HepG2 (cell line): ENCODE data around the gene LLGL1. TPM values are rescaled to one million over a fixed set of nuclear protein-coding genes. Genes with fewer than 3 reads are reported as not detected.

Experiments used
- ATAC-seq: fragments of 200-7000 bp; cut with Tn5 transposase; 3 replicates; pipeline ENCODE4 v1.9.1; 2020; ENCODE audit warnings: mild to moderate bottlenecking, moderate library complexity
- BruUV-seq: library from RNA; stranded (reverse); fragments of 400-500 nt; replicated peaks from 2 replicates; lab custom pipeline; 2021; lab: Mats Ljungman, UMichigan
- CTCF ChIA-PET: fragments of 300-600 bp; formaldehyde crosslinking; extraction: SDS; loops from one replicate; lab custom pipeline; 2021; ENCODE audit warnings: low total read pairs, inconsistent platforms, low intra/inter-chr PET ratio; lab: Yijun Ruan, JAX
- POLR2A ChIA-PET: fragments of 350-600 bp; sonication (Branson Sonifier 250); formaldehyde crosslinking; loops from one replicate; lab custom pipeline; 2020; ENCODE audit warnings: antibody characterized with exemption, inconsistent platforms; lab: Yijun Ruan, JAX
- DNase-seq: peaks from one replicate; pipeline ENCODE4 v3.0.0-alpha.2; 2015; ENCODE audit warnings: low spot score
- FAIRE-seq: peaks from 3 replicates; lab custom pipeline; 2011; peaks lifted over from hg19 to GRCh38; lab: Jason Lieb, UNC
- H2AFZ ChIP-seq: one replicate; pipeline ENCODE4 v1.6.1; 2011; ENCODE audit warnings: low read length, inconsistent platforms
- H3K27ac ChIP-seq: fragments of 300-600 bp; 3 replicates; pipeline ENCODE4 v1.8.0; 2011; ENCODE audit warnings: mixed run types, mild to moderate bottlenecking, mixed read lengths, low read length, inconsistent platforms; ENCODE audit not compliant: insufficient read depth; ENCODE audit errors: extremely low read length
- H3K27me3 ChIP-seq, 2 experiments: fragments of 200-600 bp in 1 of 2; 2 replicates in 1 of 2; 3 replicates in 1 of 2; pipeline versions ENCODE4 v1.6.0 to v1.8.0; 2011; ENCODE audit warnings: low read length in 2 of 2, mild to moderate bottlenecking in 2 of 2, moderate library complexity in 2 of 2, inconsistent platforms in 1 of 2; ENCODE audit not compliant: insufficient read depth in 2 of 2, control insufficient read depth in 1 of 2
- H3K36me3 ChIP-seq, 2 experiments: fragments of 200-600 bp in 1 of 2; replicated peaks in 1 of 2; 2 replicates in 1 of 2; 3 replicates in 1 of 2; pipeline versions ENCODE4 v1.5.1 to v1.8.0; 2011; ENCODE audit warnings: low read length in 2 of 2, inconsistent platforms in 1 of 2; ENCODE audit not compliant: insufficient read depth in 2 of 2, control insufficient read depth in 1 of 2
- H3K4me1 ChIP-seq: 2 replicates; pipeline ENCODE4 v1.5.1; 2012; ENCODE audit warnings: low read length, inconsistent platforms; ENCODE audit not compliant: insufficient read depth
- H3K4me2 ChIP-seq: 2 replicates; pipeline ENCODE4 v1.6.0; 2011; ENCODE audit warnings: low read depth, low read length, inconsistent platforms
- H3K4me3 ChIP-seq, 3 experiments: fragments of 200-600 bp in 1 of 3; sonication (generic), shearing (Covaris generic) in 1 of 3; replicated peaks in 1 of 3; 2 replicates each; pipeline ENCODE4 v1.5.1; 2011 to 2016; ENCODE audit warnings: low read length in 3 of 3, inconsistent platforms in 2 of 3, low read depth in 2 of 3, mild to moderate bottlenecking in 2 of 3, control low read depth in 1 of 3, mixed read lengths in 1 of 3; ENCODE audit not compliant: insufficient read depth in 1 of 3
- H3K79me2 ChIP-seq: one replicate; pipeline ENCODE4 v1.6.1; 2011; ENCODE audit warnings: low read length, inconsistent platforms; ENCODE audit not compliant: insufficient read depth
- H3K9ac ChIP-seq: 2 replicates; pipeline ENCODE4 v1.6.0; 2011; ENCODE audit warnings: mild to moderate bottlenecking, low read depth, low read length, inconsistent platforms; ENCODE audit not compliant: insufficient read depth
- H3K9me3 ChIP-seq: 2 replicates; pipeline ENCODE4 v1.5.1; 2012; ENCODE audit warnings: mild to moderate bottlenecking, low read length
- H4K20me1 ChIP-seq: 2 replicates; pipeline ENCODE4 v1.6.0; 2011; ENCODE audit warnings: inconsistent platforms, mild to moderate bottlenecking, low read length, moderate library complexity; ENCODE audit not compliant: insufficient read depth
- AGO2 ChIP-seq: fragments of 200-400 bp; formaldehyde crosslinking; optimal IDR thresholded peaks from 2 replicates; pipeline ENCODE3; 2017; ENCODE audit warnings: mild to moderate bottlenecking, low read depth, low read length, moderate library complexity
- HOXA7 ChIP-seq: sonication (generic); formaldehyde crosslinking; IDR thresholded peaks from 2 replicates; pipeline ENCODE4 v1.8.1; 2022; ENCODE audit warnings: mild to moderate bottlenecking, missing genetic modification reagents, moderate library complexity
- RBFOX2 ChIP-seq: fragments of 200-400 bp; formaldehyde crosslinking; IDR thresholded peaks from 2 replicates; pipeline ENCODE4 v1.6.1; 2017; ENCODE audit warnings: low read depth, mild to moderate bottlenecking, low read length
- ZNF768 ChIP-seq: sonication (generic); formaldehyde crosslinking; IDR thresholded peaks from 2 replicates; pipeline ENCODE4 v1.4.0; 2020; ENCODE audit warnings: missing genetic modification reagents
- WGBS: methylation state at CpG from one replicate; pipeline ENCODE4 v1.1.6; 2017; ENCODE audit warnings: low lambda C conversion rate; 5-methylcytosine and 5-hydroxymethylcytosine counted together
- in situ Hi-C: cut with HindIII; loops from 2 replicates; pipeline ENCODE4 v1.10.0; 2017; ENCODE audit warnings: low pct_unique_long_range_greater_than_20kb; ENCODE audit not compliant: extremely low pct_ligation_motif_present
- intact Hi-C: fragments of 100-400 bp; cut with micrococcal nuclease; formaldehyde crosslinking; loops from one replicate; pipeline ENCODE4 v1.10.0; 2022; ENCODE audit not compliant: unreplicated experiment
- polyA plus RNA-seq, 8 experiments: library from polyadenylated mRNA; depleted of rRNA in 3 of 8; stranded (reverse) in 7 of 8; unstranded in 1 of 8; fragments of >200 nt; fragmentation: Illumina TruSeq in 4 of 8; extraction: Trizol in 4 of 8; gene quantifications; 2 replicates each; pipeline versions ENCODE4 v1.2.1 to v1.2.3, GENCODE V29; 2011 to 2016; ENCODE audit warnings: low read depth in 4 of 8, missing spikeins in 1 of 8, mixed read lengths in 1 of 8; ENCODE audit not compliant: insufficient read depth in 1 of 8
- total RNA-seq, 5 experiments: library from RNA; depleted of rRNA; stranded (reverse); fragments of >200 nt; fragmentation: Illumina TruSeq; extraction: Trizol; gene quantifications; 2 replicates each; pipeline ENCODE4 v1.2.3, GENCODE V29; 2016; ENCODE audit warnings: low read depth in 1 of 5
- TF ChIP-seq, protein P1 (sequence below): sonication (generic); formaldehyde crosslinking; IDR thresholded peaks from 2 replicates; pipeline ENCODE4 v1.4.0; 2020; ENCODE audit warnings: missing genetic modification reagents, borderline replicate concordance

The LLGL1 gene
- total and polyA plus RNA-seq, 2 of the 13 experiments (the other 11 are each of a cell fraction or from before 2014, with no cell fraction given), result 15.0 to 15.3 TPM

DNA sequence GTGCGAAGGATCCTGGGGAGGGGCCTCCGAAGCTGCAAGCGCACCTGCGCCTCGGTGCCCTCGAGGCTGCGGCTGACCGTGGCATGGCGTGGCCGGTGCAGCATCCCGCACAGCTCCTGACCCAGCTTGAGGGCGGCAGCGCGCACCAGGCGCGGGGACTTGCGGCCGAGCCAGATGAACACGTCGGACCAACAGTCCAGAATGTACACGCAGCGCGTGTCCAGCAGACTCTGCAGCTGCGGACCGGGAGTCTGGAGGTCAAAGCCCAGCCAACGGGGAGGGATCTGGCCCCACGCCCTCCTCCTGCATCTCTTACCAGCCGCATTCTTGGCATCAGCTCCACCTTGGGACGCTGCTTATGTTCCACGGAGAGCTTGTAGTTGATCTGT is 22.2 kb downstream of the LLGL1 start:
- CTCF ChIA-PET, result interaction anchor here (1.0 to 1.1 kb wide), 2 partner anchors 71 to 131 kb away, joined by 3 read pairs; partner anchors contain the start of gene EVPLL
- intact Hi-C loops, result no loop called here
- no TSS peak for BruUV-seq
- H3K4me1 ChIP-seq, result no peaks in the 10 kb centered on the region
- in situ Hi-C loops, result no loop called here
- no peaks in the 10 kb centered on the region for H3K9me3 ChIP-seq
- no peaks in the 10 kb centered on the region for H4K20me1 ChIP-seq
- TF ChIP-seq AGO2, result peak; percentile 74
- peak; percentile 41; the same call in 1 of the 2 replicates for TF ChIP-seq ZNF768 (CRISPR knock-in tag)
- peak; percentile 56 for TF ChIP-seq RBFOX2
- TF ChIP-seq HOXA7 (CRISPR knock-in tag), result no peak
- TF ChIP-seq, protein P1, sequence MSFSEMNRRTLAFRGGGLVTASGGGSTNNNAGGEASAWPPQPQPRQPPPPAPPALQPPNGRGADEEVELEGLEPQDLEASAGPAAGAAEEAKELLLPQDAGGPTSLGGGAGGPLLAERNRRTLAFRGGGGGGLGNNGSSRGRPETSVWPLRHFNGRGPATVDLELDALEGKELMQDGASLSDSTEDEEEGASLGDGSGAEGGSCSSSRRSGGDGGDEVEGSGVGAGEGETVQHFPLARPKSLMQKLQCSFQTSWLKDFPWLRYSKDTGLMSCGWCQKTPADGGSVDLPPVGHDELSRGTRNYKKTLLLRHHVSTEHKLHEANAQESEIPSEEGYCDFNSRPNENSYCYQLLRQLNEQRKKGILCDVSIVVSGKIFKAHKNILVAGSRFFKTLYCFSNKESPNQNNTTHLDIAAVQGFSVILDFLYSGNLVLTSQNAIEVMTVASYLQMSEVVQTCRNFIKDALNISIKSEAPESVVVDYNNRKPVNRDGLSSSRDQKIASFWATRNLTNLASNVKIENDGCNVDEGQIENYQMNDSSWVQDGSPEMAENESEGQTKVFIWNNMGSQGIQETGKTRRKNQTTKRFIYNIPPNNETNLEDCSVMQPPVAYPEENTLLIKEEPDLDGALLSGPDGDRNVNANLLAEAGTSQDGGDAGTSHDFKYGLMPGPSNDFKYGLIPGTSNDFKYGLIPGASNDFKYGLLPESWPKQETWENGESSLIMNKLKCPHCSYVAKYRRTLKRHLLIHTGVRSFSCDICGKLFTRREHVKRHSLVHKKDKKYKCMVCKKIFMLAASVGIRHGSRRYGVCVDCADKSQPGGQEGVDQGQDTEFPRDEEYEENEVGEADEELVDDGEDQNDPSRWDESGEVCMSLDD (CRISPR knock-in tag), result no peak
- FAIRE-seq, result no peak
- no peak for DNase-seq
- H3K9ac ChIP-seq, result no peak overlapping the region
- no peak for ATAC-seq
- 98% methylated on average over 26 of the region's 30 CpGs for WGBS
- H3K79me2 ChIP-seq, result no peaks in the 10 kb centered on the region
- H3K27ac ChIP-seq, result no peak overlapping the region
- H2AFZ ChIP-seq, result no peak overlapping the region
- H3K4me2 ChIP-seq, result no peak overlapping the region
- H3K27me3 ChIP-seq, result no peaks in the 10 kb centered on the region
- H3K36me3 ChIP-seq, result peaks cover 34 to 68% of the 10 kb centered on the region in 2 experiments
- H3K4me3 ChIP-seq, result no peak overlapping the region
- POLR2A ChIA-PET, result interaction anchor here (1.2 kb wide), 1 partner anchor 14 kb away, joined by 3 read pairs; no protein-coding TSS in a partner anchor
